ENCODE results near the gene MYRFL. TPM values are rescaled to one million over a fixed set of nuclear protein-coding genes. Genes with fewer than 3 reads are reported as not detected.

Gene MYRFL
- total and polyA plus RNA-seq, 12 donors = 0.10 to 0.51 (median 0.30) TPM; not detected in 4

DNA sequence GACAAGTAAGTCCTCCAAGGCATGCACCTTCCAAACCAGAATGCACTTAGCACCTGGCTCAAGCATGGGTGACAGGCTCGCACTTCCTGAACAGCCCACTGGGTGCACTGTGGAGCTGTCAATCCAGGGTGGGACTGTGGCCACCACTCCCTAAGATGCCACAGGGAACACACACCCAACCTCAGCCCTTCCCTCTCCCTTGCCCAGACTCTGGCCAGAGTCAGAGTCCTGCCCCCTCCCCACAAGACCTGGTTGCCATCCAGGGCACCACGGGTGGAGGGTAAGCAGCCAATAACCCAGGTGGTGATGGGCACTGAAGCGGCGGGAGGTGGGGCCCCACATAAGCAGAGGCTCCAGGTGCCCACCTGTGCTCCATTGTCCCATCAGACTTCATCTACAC is 160.6 kb downstream of the MYRFL start:
- TF ChIP-seq, protein P1, sequence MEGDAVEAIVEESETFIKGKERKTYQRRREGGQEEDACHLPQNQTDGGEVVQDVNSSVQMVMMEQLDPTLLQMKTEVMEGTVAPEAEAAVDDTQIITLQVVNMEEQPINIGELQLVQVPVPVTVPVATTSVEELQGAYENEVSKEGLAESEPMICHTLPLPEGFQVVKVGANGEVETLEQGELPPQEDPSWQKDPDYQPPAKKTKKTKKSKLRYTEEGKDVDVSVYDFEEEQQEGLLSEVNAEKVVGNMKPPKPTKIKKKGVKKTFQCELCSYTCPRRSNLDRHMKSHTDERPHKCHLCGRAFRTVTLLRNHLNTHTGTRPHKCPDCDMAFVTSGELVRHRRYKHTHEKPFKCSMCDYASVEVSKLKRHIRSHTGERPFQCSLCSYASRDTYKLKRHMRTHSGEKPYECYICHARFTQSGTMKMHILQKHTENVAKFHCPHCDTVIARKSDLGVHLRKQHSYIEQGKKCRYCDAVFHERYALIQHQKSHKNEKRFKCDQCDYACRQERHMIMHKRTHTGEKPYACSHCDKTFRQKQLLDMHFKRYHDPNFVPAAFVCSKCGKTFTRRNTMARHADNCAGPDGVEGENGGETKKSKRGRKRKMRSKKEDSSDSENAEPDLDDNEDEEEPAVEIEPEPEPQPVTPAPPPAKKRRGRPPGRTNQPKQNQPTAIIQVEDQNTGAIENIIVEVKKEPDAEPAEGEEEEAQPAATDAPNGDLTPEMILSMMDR (IDR thresholded peaks at IDR 0.05) = no peak
- Histone ChIP-seq H3K4me1 (peaks cover 0 to 26% (median 18%) of the 10 kb centered on the region in 9 donors), H3K27ac (no peak overlapping the region), H3K4me3 (no peak overlapping the region), H3K27me3 (no peaks in the 10 kb centered on the region), H3K36me3 (no peaks in the 10 kb centered on the region), H3K9me3 (no peaks in the 10 kb centered on the region)
- intact Hi-C loops (cut with DNase I) = loop anchor here in 1 of 10 donors (10.0 kb wide), 1 partner anchor 81 kb away; no protein-coding TSS in a partner anchor
- ATAC-seq (no peak), DNase-seq (no peak)
- 87 to 98% methylated on average over 4 of the region's 4 CpGs for WGBS, 2 donors

- intact Hi-C loops (cut with DNase I) = loop anchor here in 1 of 10 donors (10.0 kb wide), 1 partner anchor 81 kb away; no protein-coding TSS in a partner anchor
- 95% methylated on average over 3 of the region's 3 CpGs for WGBS, 2 donors
- H3K9me3 ChIP-seq = no peaks in the 10 kb centered on the region
- DNase-seq (no peak), ATAC-seq (no peak)
- no peaks in the 10 kb centered on the region for H3K27me3 ChIP-seq
- H3K36me3 ChIP-seq = no peaks in the 10 kb centered on the region
- TF ChIP-seq, protein P1 (IDR thresholded peaks at IDR 0.05) = no peak
- H3K4me1 ChIP-seq = peaks cover 0 to 26% (median 18%) of the 10 kb centered on the region in 9 donors
- H3K27ac ChIP-seq = no peak overlapping the region
- no peak overlapping the region for H3K4me3 ChIP-seq
Measured at GRCh38 chr12:69986114-69986513, 161.1 kb downstream of the MYRFL start.

GRCh38 chr12:69987579-69988091 is 162.6 kb downstream of the MYRFL start:
- peak overlapping the region in 3 of 10 donors; percentile 7 to 21 (median 8) for H3K4me3 ChIP-seq
- peak overlapping the region in 9 of 10 donors; percentile 62 to 85 (median 72) for H3K27ac ChIP-seq

DNA sequence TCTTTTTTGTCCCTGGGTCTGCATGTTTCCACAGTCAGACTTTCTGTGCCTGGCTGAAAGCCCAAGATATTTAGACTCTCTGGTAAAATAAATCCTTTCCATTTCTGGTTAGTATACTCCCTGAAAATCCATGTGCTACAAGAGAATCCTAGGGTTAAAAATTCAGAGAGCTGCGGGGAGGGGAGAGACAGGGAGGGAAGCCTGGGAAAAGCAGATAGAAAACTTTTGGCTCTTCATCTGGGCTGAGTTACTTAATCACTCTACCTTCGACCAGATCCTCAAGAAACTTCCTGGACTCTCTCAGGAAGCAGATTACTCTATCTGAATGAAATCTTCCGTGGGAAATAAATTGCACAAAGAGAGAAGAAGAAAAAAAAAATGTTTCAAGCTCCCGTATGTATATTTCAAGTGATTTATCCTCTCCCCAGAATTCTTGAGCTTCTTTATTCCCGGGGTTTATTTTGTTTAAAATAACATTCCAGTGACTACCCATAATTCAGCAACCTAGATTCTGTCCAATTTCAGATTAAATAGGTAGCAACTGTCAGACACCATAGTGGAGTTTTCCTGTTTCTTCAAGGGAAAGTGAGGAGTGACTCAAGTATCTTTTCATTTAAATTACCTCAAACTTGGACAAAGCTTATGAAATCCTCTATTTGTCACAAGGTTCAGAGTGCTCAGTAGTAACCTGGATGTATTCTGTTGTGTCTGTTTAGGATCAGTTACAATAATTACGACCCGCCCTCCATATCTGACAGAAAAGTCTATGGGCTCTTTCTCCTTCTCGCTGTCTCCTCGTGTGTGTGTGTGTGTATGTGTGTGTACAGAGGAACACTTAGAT is 163.7 kb downstream of the MYRFL start:
- peak overlapping the region in 4 of 10 donors; percentile 7 to 22 (median 14) for H3K4me3 ChIP-seq
- H3K4me1 ChIP-seq = peaks cover 0 to 26% (median 18%) of the 10 kb centered on the region in 9 donors
- H3K27me3 ChIP-seq = no peaks in the 10 kb centered on the region
- H3K36me3 ChIP-seq = no peaks in the 10 kb centered on the region
- ATAC-seq = peak in 7 of 8 donors; percentile 55 to 76 (median 65)
- no peak for DNase-seq
- peak overlapping the region in 9 of 10 donors; percentile 62 to 85 (median 72) for H3K27ac ChIP-seq
- intact Hi-C loops (cut with DNase I) = loop anchor here in 1 of 10 donors (10.0 kb wide), 1 partner anchor 84 kb away; no protein-coding TSS in a partner anchor
- TF ChIP-seq, protein P1 (IDR thresholded peaks at IDR 0.05) = no peak
- peaks cover 0 to 6% (median 0%) of the 10 kb centered on the region in 11 donors for H3K9me3 ChIP-seq
- WGBS, 2 donors = 43% methylated on average over 9 of the region's 9 CpGs

More at GRCh38 chr12:69987579-69988091, 162.6 kb downstream of the MYRFL start:
- intact Hi-C loops (cut with DNase I) = loop anchor here in 1 of 10 donors (10.0 kb wide), 1 partner anchor 83 kb away; no protein-coding TSS in a partner anchor
- H3K4me1 ChIP-seq = peaks cover 0 to 26% (median 18%) of the 10 kb centered on the region in 9 donors
- peak; percentile 62 to 90 (median 75) for ATAC-seq
- no peaks in the 10 kb centered on the region for H3K27me3 ChIP-seq
- no peaks in the 10 kb centered on the region for H3K36me3 ChIP-seq
- no peaks in the 10 kb centered on the region for H3K9me3 ChIP-seq
- TF ChIP-seq, protein P1 (IDR thresholded peaks at IDR 0.05) = no peak
- WGBS, 2 donors = 14 to 21% methylated on average over 2 of the region's 2 CpGs
- peak in 1 of 2 donors; percentile 44 for DNase-seq

Measured in heart right ventricle (tissue), 16 donors.